Activated CD8-positive, alpha-beta T cell treated with anti-CD3 and anti-CD28 coated beads, Interleukin-2, amount 10 ng/mL, durations not matched to agents 7 days and 5 days (primary cell): ENCODE results near the gene ZMIZ1. TPM values are rescaled to one million over a fixed set of nuclear protein-coding genes. Genes with fewer than 3 reads are reported as not detected.

Experiments
- ATAC-seq: fragments of 150-1000 bp; cut with Tn5 transposase; one replicate; pipeline ENCODE4 v1.10.0; 2021; ENCODE audit warnings: moderate library complexity
- CTCF ChIA-PET: fragments of 350-600 bp; sonication (Branson Sonifier 250); formaldehyde crosslinking; loops from one replicate; lab custom pipeline; 2021; ENCODE audit warnings: antibody characterized with exemption; lab: Charles Lee
- POLR2A ChIA-PET: fragments of 350-600 bp; sonication (Branson Sonifier 250); formaldehyde crosslinking; loops from one replicate; lab custom pipeline; 2021; ENCODE audit warnings: antibody characterized with exemption; lab: Charles Lee
- DNase-seq: peaks from one replicate; pipeline ENCODE4 v3.0.0-alpha.2; 2020
- H3K27ac Mint-ChIP-seq: one replicate; pipeline ENCODE4 v1.8.0; 2021; ENCODE audit warnings: mild to moderate bottlenecking, mixed read lengths
- H3K27me3 Mint-ChIP-seq: one replicate; pipeline ENCODE4 v1.8.0; 2021; ENCODE audit warnings: low read depth, mixed read lengths
- H3K36me3 Mint-ChIP-seq: one replicate; pipeline ENCODE4 v1.8.0; 2021; ENCODE audit warnings: low read depth, mixed read lengths
- H3K4me1 Mint-ChIP-seq: one replicate; pipeline ENCODE4 v1.8.0; 2021; ENCODE audit warnings: low read depth, mixed read lengths
- H3K4me3 Mint-ChIP-seq: one replicate; pipeline ENCODE4 v1.8.0; 2021; ENCODE audit warnings: mild to moderate bottlenecking, mixed read lengths
- H3K9me3 Mint-ChIP-seq: one replicate; pipeline ENCODE4 v1.8.0; 2022; ENCODE audit warnings: mixed read lengths; ENCODE audit not compliant: insufficient read depth
- total RNA-seq, 2 experiments: library from RNA; stranded (reverse); gene quantifications; one replicate each; pipeline ENCODE4 v1.2.3, GENCODE V29; 2021

The ZMIZ1 gene
- total RNA-seq, 2 experiments from 2014 or later = 39.9 to 40.6 TPM

GRCh38 chr10:79351332-79351731 is 282.6 kb downstream of the ZMIZ1 start:
- no peak for DNase-seq
- Mint-ChIP-seq H3K27me3 (no peaks in the 10 kb centered on the region), H3K4me3 (no peak overlapping the region), H3K4me1 (peaks cover 81% of the 10 kb centered on the region), H3K36me3 (peaks cover 76% of the 10 kb centered on the region), H3K27ac (no peak overlapping the region), H3K9me3 (no peaks in the 10 kb centered on the region)
- no peak for ATAC-seq
- POLR2A ChIA-PET = interaction anchor here (1.0 to 13.3 kb wide), 3 partner anchors 14 to 107 kb away, joined by 3 to 162 read pairs (median 3); no protein-coding TSS in a partner anchor
- CTCF ChIA-PET = no interaction called here

- Mint-ChIP-seq H3K4me1 (peaks cover 76% of the 10 kb centered on the region), H3K36me3 (peaks cover 81% of the 10 kb centered on the region), H3K9me3 (no peaks in the 10 kb centered on the region), H3K27ac (no peak overlapping the region), H3K4me3 (no peak overlapping the region), H3K27me3 (no peaks in the 10 kb centered on the region)
- ATAC-seq (no peak), DNase-seq (no peak)
- CTCF ChIA-PET = no interaction called here
- POLR2A ChIA-PET = interaction anchor here (13.3 kb wide), 1 partner anchor 32 kb away, joined by 162 read pairs; no protein-coding TSS in a partner anchor
Measured at GRCh38 chr10:79352035-79352877, 283.5 kb downstream of the ZMIZ1 start.

- Mint-ChIP-seq H3K4me1 (peaks cover 76% of the 10 kb centered on the region), H3K9me3 (no peaks in the 10 kb centered on the region), H3K27ac (no peak overlapping the region), H3K27me3 (no peaks in the 10 kb centered on the region), H3K4me3 (no peak overlapping the region), H3K36me3 (peaks cover 86% of the 10 kb centered on the region)
- DNase-seq (no peak), ATAC-seq (no peak)
- CTCF ChIA-PET = no interaction called here
- POLR2A ChIA-PET = interaction anchor here (13.3 kb wide), 1 partner anchor 33 kb away, joined by 162 read pairs; no protein-coding TSS in a partner anchor
Measured at GRCh38 chr10:79353000-79353406, 284.2 kb downstream of the ZMIZ1 start.

- CTCF ChIA-PET = interaction anchor here (1.6 kb wide), 1 partner anchor 21 kb away, joined by 12 read pairs; no protein-coding TSS in a partner anchor
- H3K27ac Mint-ChIP-seq = peak overlapping the region; percentile 54
- H3K36me3 Mint-ChIP-seq = peaks cover 82% of the 10 kb centered on the region
- peaks cover 73% of the 10 kb centered on the region for H3K4me1 Mint-ChIP-seq
- no peaks in the 10 kb centered on the region for H3K9me3 Mint-ChIP-seq
- POLR2A ChIA-PET = interaction anchor here (0.6 to 13.3 kb wide), 4 partner anchors 8 to 105 kb away, joined by 3 to 162 read pairs (median 4); no protein-coding TSS in a partner anchor
- ATAC-seq = no peak
- no peaks in the 10 kb centered on the region for H3K27me3 Mint-ChIP-seq
- DNase-seq = no peak
- peak overlapping the region; percentile 1 for H3K4me3 Mint-ChIP-seq
Measured at GRCh38 chr10:79353726-79354125, 285.0 kb downstream of the ZMIZ1 start.

- Mint-ChIP-seq H3K9me3 (no peaks in the 10 kb centered on the region), H3K27ac (peak overlapping the region; percentile 60), H3K36me3 (peaks cover 79% of the 10 kb centered on the region), H3K4me3 (peak overlapping the region; percentile 1), H3K27me3 (no peaks in the 10 kb centered on the region), H3K4me1 (peaks cover 68% of the 10 kb centered on the region)
- ChIA-PET POLR2A (interaction anchor here (0.6 to 13.3 kb wide), 5 partner anchors 8 to 106 kb away, joined by 3 to 162 read pairs (median 3); no protein-coding TSS in a partner anchor), CTCF (interaction anchor here (1.6 kb wide), 1 partner anchor 20 kb away, joined by 12 read pairs; no protein-coding TSS in a partner anchor)
- DNase-seq (peak; percentile 52), ATAC-seq (peak; percentile 33)
Measured at GRCh38 chr10:79354141-79354540, 285.4 kb downstream of the ZMIZ1 start.

GRCh38 chr10:79354615-79355014 is 285.8 kb downstream of the ZMIZ1 start:
- Mint-ChIP-seq H3K36me3 (peaks cover 74% of the 10 kb centered on the region), H3K9me3 (no peaks in the 10 kb centered on the region), H3K4me3 (no peak overlapping the region), H3K4me1 (peaks cover 64% of the 10 kb centered on the region), H3K27me3 (no peaks in the 10 kb centered on the region), H3K27ac (peak overlapping the region; percentile 60)
- ATAC-seq (no peak), DNase-seq (no peak)
- ChIA-PET POLR2A (interaction anchor here (0.9 to 13.3 kb wide), 5 partner anchors 9 to 110 kb away, joined by 3 to 162 read pairs (median 4); no protein-coding TSS in a partner anchor), CTCF (interaction anchor here (1.5 to 1.6 kb wide), 2 partner anchors 9 to 20 kb away, joined by 3 to 12 read pairs; no protein-coding TSS in a partner anchor)

DNA sequence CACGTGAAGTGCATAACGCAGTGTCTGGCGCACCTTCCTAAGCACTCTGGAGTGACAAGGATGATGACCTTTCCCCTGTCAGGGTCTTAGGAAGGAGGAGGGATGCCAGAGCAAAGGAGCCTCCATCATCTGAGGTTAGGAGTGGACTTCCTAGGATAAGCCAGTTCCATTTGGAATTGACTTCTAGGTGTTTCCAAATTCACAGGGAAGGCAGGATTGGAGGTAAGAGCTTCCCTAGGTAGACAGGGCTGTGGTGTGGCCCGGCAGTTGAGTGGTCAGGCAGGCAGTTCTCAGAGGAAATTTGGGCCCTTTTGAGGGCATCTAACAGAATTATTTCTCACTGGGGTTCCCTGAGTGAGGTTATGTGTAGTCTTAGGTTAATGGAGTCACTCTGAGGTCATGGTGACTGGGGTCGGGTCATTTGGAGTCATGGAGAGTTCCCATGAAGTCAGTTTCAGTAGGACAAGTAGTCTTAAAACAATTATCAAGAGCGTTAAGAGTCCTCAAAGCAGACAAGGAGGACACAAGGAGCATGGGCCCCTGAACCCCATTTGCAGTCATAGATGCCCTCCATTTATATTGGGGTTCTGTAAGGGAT is 286.8 kb downstream of the ZMIZ1 start:
- CTCF ChIA-PET = interaction anchor here (1.5 to 1.6 kb wide), 2 partner anchors 8 to 19 kb away, joined by 3 to 12 read pairs; no protein-coding TSS in a partner anchor
- H3K4me1 Mint-ChIP-seq = peaks cover 55% of the 10 kb centered on the region
- POLR2A ChIA-PET = interaction anchor here (1.1 to 13.3 kb wide), 2 partner anchors 36 to 111 kb away, joined by 4 to 162 read pairs; no protein-coding TSS in a partner anchor
- no peak overlapping the region for H3K4me3 Mint-ChIP-seq
- DNase-seq (no peak), ATAC-seq (no peak)
- H3K36me3 Mint-ChIP-seq = peaks cover 65% of the 10 kb centered on the region
- H3K27ac Mint-ChIP-seq = no peak overlapping the region
- H3K27me3 Mint-ChIP-seq = no peaks in the 10 kb centered on the region
- H3K9me3 Mint-ChIP-seq = no peaks in the 10 kb centered on the region

GRCh38 chr10:79356104-79356503 is 287.3 kb downstream of the ZMIZ1 start:
- Mint-ChIP-seq H3K36me3 (peaks cover 60% of the 10 kb centered on the region), H3K9me3 (no peaks in the 10 kb centered on the region), H3K27ac (no peak overlapping the region), H3K4me3 (no peak overlapping the region), H3K4me1 (peaks cover 54% of the 10 kb centered on the region), H3K27me3 (no peaks in the 10 kb centered on the region)
- ATAC-seq (no peak), DNase-seq (no peak)
- ChIA-PET POLR2A (no interaction called here), CTCF (interaction anchor here (1.5 kb wide), 1 partner anchor 8 kb away, joined by 3 read pairs; no protein-coding TSS in a partner anchor)

DNA sequence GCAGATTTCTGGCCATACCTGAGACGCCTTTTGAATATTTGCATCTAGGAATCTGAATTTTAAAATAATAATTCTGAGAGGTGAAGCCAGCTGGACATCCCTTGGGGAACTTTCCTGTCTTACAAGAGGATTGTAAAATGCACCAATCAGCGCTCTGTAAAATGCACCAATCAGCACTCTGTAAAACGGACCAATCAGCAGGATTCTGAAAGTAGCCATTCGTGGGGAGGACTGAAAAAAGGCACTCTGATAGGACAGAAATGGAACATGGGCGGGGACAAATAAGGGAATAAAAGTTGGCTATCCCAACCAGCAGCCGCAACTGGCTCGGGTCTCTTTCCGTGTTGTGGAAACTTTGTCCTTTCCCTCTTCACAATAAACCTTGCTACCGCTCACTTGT is 288.4 kb downstream of the ZMIZ1 start:
- ChIA-PET POLR2A (interaction anchor here (2.9 kb wide), 1 partner anchor 8 kb away, joined by 11 read pairs; no protein-coding TSS in a partner anchor), CTCF (interaction anchor here (1.4 kb wide), 1 partner anchor 9 kb away, joined by 6 read pairs; the partner anchor contains the start of gene PPIF)
- Mint-ChIP-seq H3K36me3 (peaks cover 52% of the 10 kb centered on the region), H3K9me3 (no peaks in the 10 kb centered on the region), H3K27me3 (peaks cover 4% of the 10 kb centered on the region), H3K4me1 (peaks cover 57% of the 10 kb centered on the region), H3K4me3 (no peak overlapping the region), H3K27ac (no peak overlapping the region)
- ATAC-seq (no peak), DNase-seq (no peak)

DNA sequence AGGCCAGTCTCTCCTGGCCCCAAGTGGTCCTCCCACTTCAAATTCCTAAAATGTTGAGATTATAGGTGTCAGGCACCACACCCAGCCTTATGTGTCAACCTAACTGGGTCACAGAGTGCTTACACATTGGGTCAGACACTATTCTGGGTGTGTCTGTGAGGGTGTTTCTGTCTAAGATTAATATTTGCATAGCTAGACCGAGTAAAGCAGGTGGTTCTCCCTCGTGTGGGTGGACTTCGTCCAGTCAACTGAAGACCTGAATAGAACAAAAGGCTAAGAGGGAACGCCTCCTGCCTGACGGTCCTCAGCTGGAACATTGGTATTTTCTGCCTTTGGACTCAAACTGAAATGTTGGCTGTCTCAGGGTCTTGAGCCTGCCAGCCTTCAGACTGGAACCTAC is 290.0 kb downstream of the ZMIZ1 start:
- ChIA-PET CTCF (interaction anchor here (0.9 to 2.5 kb wide), 4 partner anchors 11 to 15 kb away, joined by 3 to 11 read pairs (median 4); partner anchors contain the start of gene PPIF), POLR2A (interaction anchor here (0.6 to 2.9 kb wide), 2 partner anchors 10 to 25 kb away, joined by 3 to 11 read pairs; no protein-coding TSS in a partner anchor)
- Mint-ChIP-seq H3K4me3 (no peak overlapping the region), H3K9me3 (no peaks in the 10 kb centered on the region), H3K36me3 (peaks cover 38% of the 10 kb centered on the region), H3K4me1 (peaks cover 42% of the 10 kb centered on the region), H3K27ac (no peak overlapping the region), H3K27me3 (peaks cover 10% of the 10 kb centered on the region)
- no peak for DNase-seq
- ATAC-seq = no peak
